HEK293T (cell line): ENCODE results near the gene TRIM4.

Source experiments
- FOXK2 ChIP-seq: fragments of 450-650 bp; IDR thresholded peaks from 2 replicates; pipeline ENCODE4 v1.6.1; 2016; ENCODE audit warnings: mild to moderate bottlenecking
- NFRKB ChIP-seq: fragments of 450-650 bp; IDR thresholded peaks from 2 replicates; pipeline ENCODE4 v1.6.1; 2016; ENCODE audit warnings: mild to moderate bottlenecking, moderate library complexity
- SP1 ChIP-seq: fragments of 450-650 bp; IDR thresholded peaks from 2 replicates; pipeline ENCODE4 v1.6.1; 2017
- SUZ12 ChIP-seq: fragments of 450-650 bp; IDR thresholded peaks from 2 replicates; pipeline ENCODE4 v1.6.1; 2016; ENCODE audit warnings: mild to moderate bottlenecking
- TARDBP ChIP-seq: fragments of 450-650 bp; IDR thresholded peaks from 2 replicates; pipeline ENCODE4 v1.6.1; 2016
- TF ChIP-seq, protein P1 (sequence below): fragments of 450-650 bp; IDR thresholded peaks from 2 replicates; pipeline ENCODE4 v1.6.1; 2016

- TF ChIP-seq SUZ12 (no peak), FOXK2 (no peak), TARDBP (no peak), NFRKB (no peak), SP1 (no peak)
- TF ChIP-seq, protein P1, sequence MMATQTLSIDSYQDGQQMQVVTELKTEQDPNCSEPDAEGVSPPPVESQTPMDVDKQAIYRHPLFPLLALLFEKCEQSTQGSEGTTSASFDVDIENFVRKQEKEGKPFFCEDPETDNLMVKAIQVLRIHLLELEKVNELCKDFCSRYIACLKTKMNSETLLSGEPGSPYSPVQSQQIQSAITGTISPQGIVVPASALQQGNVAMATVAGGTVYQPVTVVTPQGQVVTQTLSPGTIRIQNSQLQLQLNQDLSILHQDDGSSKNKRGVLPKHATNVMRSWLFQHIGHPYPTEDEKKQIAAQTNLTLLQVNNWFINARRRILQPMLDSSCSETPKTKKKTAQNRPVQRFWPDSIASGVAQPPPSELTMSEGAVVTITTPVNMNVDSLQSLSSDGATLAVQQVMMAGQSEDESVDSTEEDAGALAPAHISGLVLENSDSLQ, result no peak
Measured at GRCh38 chr7:99955247-99955646, 35.9 kb upstream of the TRIM4 start.
